NCI-H2081 treated with DMSO at 0.1 percent for 48 hours (cell line): Measurements from ENCODE around the gene RNLS.

Experiments
- DNase-seq: peaks from one replicate; lab custom pipeline; 2025; lab: John Stamatoyannopoulos, UW

The RNLS gene

GRCh38 chr10:88259381-88259780 lies 323.7 kb downstream of the RNLS start:
- DNase-seq: no peak

GRCh38 chr10:88256886-88257285 lies 326.2 kb downstream of the RNLS start:
- no peak for DNase-seq

- DNase-seq: no peak
Observed at GRCh38 chr10:88256013-88256680, 327.0 kb downstream of the RNLS start.

GRCh38 chr10:88254091-88254490 lies 329.0 kb downstream of the RNLS start:
- DNase-seq: no peak

- no peak for DNase-seq
Observed at GRCh38 chr10:88253622-88254021, 329.5 kb downstream of the RNLS start.

- DNase-seq: no peak
Observed at GRCh38 chr10:88253128-88253527, 330.0 kb downstream of the RNLS start.

- no peak for DNase-seq
Observed at GRCh38 chr10:88249450-88249849, 333.7 kb downstream of the RNLS start.

GRCh38 chr10:88246675-88247074 lies 336.4 kb downstream of the RNLS start:
- no peak for DNase-seq

GRCh38 chr10:88245974-88246511 lies 337.1 kb downstream of the RNLS start:
- DNase-seq: no peak

- DNase-seq: no peak
Observed at GRCh38 chr10:88244781-88245625, 338.1 kb downstream of the RNLS start.

- DNase-seq: no peak
Observed at GRCh38 chr10:88243836-88244730, 339.0 kb downstream of the RNLS start.

- no peak for DNase-seq
Observed at GRCh38 chr10:88243202-88243744, 339.8 kb downstream of the RNLS start.

- DNase-seq: no peak
Observed at GRCh38 chr10:88241501-88241900, 341.6 kb downstream of the RNLS start.

GRCh38 chr10:88239212-88239611 lies 343.9 kb downstream of the RNLS start:
- no peak for DNase-seq

GRCh38 chr10:88238615-88238914 lies 344.6 kb downstream of the RNLS start:
- no peak for DNase-seq

GRCh38 chr10:88237896-88238614 lies 345.1 kb downstream of the RNLS start:
- no peak for DNase-seq

- no peak for DNase-seq
Observed at GRCh38 chr10:88236121-88236743, 346.9 kb downstream of the RNLS start.

- no peak for DNase-seq
Observed at GRCh38 chr10:88234297-88234696, 348.8 kb downstream of the RNLS start.

- DNase-seq: no peak
Observed at GRCh38 chr10:88233870-88234269, 349.2 kb downstream of the RNLS start.

- no peak for DNase-seq
Observed at GRCh38 chr10:88232983-88233543, 350.1 kb downstream of the RNLS start.
